ENCODE results near the gene PIGP. TPM values are rescaled to one million over a fixed set of nuclear protein-coding genes. Genes with fewer than 3 reads are reported as not detected.

The PIGP gene
- total and polyA plus RNA-seq, 2 of the 13 experiments (the other 11 are each of a cell fraction or from before 2014, with no cell fraction given): 14.8 to 33.4 TPM

DNA sequence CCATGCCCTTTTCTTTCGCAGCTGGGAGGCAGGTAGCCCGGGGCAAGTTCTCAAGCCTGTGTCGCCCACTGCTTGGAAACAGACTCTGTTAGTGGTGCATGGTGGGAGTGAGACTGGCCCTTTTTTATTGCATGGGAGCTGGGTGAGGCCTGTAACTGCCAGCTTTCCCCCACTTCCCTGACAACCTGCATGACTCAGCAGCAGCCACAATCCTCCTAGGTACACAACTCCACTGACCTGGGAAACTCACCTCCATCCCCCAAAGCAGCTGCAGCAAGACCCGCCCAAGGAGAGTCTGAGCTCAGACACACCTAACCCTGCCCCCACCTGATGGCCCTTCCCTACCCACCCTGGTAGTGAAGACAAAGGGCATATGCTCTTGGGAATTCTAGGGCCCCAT is 25.8 kb downstream of the PIGP start (continued):
- no peak for TF ChIP-seq UBTF (CRISPR knock-in tag; IDR thresholded peaks at IDR 0.05)
- no peak for TF ChIP-seq MTA1 (CRISPR knock-in tag; IDR thresholded peaks at IDR 0.05; ENCODE audit: borderline replicate concordance)
- no peak for TF ChIP-seq ZNF709 (CRISPR knock-in tag; IDR thresholded peaks at IDR 0.05)
- no peak for TF ChIP-seq NR2F2 (IDR thresholded peaks at IDR 0.05; ENCODE audit: borderline replicate concordance, low read depth)
- no peak for TF ChIP-seq SATB2 (CRISPR knock-in tag; IDR thresholded peaks at IDR 0.05)
- TF ChIP-seq NFATC3 (CRISPR knock-in tag; IDR thresholded peaks at IDR 0.05): no peak
- TF ChIP-seq ELF4 (CRISPR knock-in tag; IDR thresholded peaks at IDR 0.05; ENCODE audit: borderline replicate concordance): no peak
- TF ChIP-seq, protein P1, sequence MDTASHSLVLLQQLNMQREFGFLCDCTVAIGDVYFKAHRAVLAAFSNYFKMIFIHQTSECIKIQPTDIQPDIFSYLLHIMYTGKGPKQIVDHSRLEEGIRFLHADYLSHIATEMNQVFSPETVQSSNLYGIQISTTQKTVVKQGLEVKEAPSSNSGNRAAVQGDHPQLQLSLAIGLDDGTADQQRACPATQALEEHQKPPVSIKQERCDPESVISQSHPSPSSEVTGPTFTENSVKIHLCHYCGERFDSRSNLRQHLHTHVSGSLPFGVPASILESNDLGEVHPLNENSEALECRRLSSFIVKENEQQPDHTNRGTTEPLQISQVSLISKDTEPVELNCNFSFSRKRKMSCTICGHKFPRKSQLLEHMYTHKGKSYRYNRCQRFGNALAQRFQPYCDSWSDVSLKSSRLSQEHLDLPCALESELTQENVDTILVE (CRISPR knock-in tag; IDR thresholded peaks at IDR 0.05): no peak
- no peak for TF ChIP-seq FOXP1 (IDR thresholded peaks at IDR 0.05)
- no peak for TF ChIP-seq FOXP1 (CRISPR knock-in tag; IDR thresholded peaks at IDR 0.05)
- no peak for TF ChIP-seq ZNF136 (CRISPR knock-in tag; IDR thresholded peaks at IDR 0.05; ENCODE audit: low read depth)
- peak; percentile 60; the same call in 1 of the 2 replicates for TF ChIP-seq NFE2L1 (CRISPR knock-in tag; IDR thresholded peaks at IDR 0.05; ENCODE audit: borderline replicate concordance)

DNA sequence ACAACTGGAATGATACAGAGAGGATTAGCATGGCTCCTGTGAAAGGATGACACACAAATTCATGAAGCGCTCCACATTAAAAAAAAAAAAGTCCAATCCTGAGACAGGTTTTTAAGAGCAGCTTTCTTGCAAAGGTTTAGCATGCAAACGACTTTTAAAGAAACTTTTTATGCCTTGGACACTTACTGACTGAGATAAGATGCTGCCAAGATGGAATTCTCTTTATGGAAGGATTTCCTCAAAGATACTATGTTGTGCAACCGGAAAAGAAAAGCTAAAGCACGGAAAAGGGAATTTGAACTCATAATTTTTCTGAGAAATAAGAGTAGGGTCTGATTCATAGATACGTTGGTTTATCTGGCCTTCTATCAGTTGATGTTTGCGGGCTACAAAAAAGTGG is 27.3 kb downstream of the PIGP start:
- Histone ChIP-seq H3K27ac (ENCODE audit: extremely low read length, insufficient read depth, low read length) (no peak overlapping the region), H3K4me2 (ENCODE audit: low read depth, low read length) (no peak overlapping the region), H3K9me3 (ENCODE audit: low read length) (no peaks in the 10 kb centered on the region), H3K9ac (ENCODE audit: insufficient read depth, low read depth, low read length) (no peak overlapping the region), H3K79me2 (ENCODE audit: insufficient read depth, low read length) (no peaks in the 10 kb centered on the region), H4K20me1 (ENCODE audit: insufficient read depth, low read length) (no peaks in the 10 kb centered on the region), H2AFZ (ENCODE audit: low read length) (no peak overlapping the region), H3K36me3 (replicated peaks in 1 of 2; ENCODE audit: control insufficient read depth in 1 of 2, insufficient read depth in 2 of 2, low read length in 2 of 2) (no peaks in the 10 kb centered on the region), H3K4me3 (replicated peaks in 1 of 3; ENCODE audit: insufficient read depth in 1 of 3, low read depth in 2 of 3, low read length in 3 of 3) (no peak overlapping the region), H3K4me1 (ENCODE audit: insufficient read depth, low read length) (peaks cover 58% of the 10 kb centered on the region), H3K27me3 (ENCODE audit: control insufficient read depth in 1 of 2, insufficient read depth in 2 of 2, low read length in 2 of 2) (peaks cover 0 to 2% of the 10 kb centered on the region in 2 experiments; a peak in 1 of 5 replicates)
- 82% methylated on average over 6 of the region's 6 CpGs for WGBS (ENCODE audit: low lambda C conversion rate)
- in situ Hi-C loops (cut with HindIII; ENCODE audit: extremely low pct_ligation_motif_present, low pct_unique_long_range_greater_than_20kb) (no loop called here), intact Hi-C loops (cut with micrococcal nuclease; ENCODE audit: unreplicated experiment) (no loop called here)
- ChIA-PET POLR2A (no interaction called here), CTCF (ENCODE audit: low intra/inter-chr PET ratio, low total read pairs) (no interaction called here)
- FAIRE-seq (no peak), ATAC-seq (no peak), DNase-seq (ENCODE audit: low spot score) (no peak)
- no TSS peak for BruUV-seq (replicated peaks)
- no peak for TF ChIP-seq ZFP36 (IDR thresholded peaks at IDR 0.05; ENCODE audit: borderline replicate concordance, low read depth, low read length, partially characterized antibody)
- no peak for TF ChIP-seq HMG20B (CRISPR knock-in tag; conservative IDR thresholded peaks at IDR 0.05)
- TF ChIP-seq PHF8 (CRISPR knock-in tag; IDR thresholded peaks at IDR 0.05): no peak
- TF ChIP-seq THRA (CRISPR knock-in tag; IDR thresholded peaks at IDR 0.05; ENCODE audit: borderline replicate concordance): no peak
- no peak for TF ChIP-seq ZEB1 (IDR thresholded peaks at IDR 0.05; ENCODE audit: insufficient replicate concordance, low read depth)
